ENCODE data around the gene CLK1. TPM values are rescaled to one million over a fixed set of nuclear protein-coding genes. Genes with fewer than 3 reads are reported as not detected.

The CLK1 gene
- total RNA-seq, 4 donors from 2014 or later = 187 to 265 (median 234) TPM

DNA sequence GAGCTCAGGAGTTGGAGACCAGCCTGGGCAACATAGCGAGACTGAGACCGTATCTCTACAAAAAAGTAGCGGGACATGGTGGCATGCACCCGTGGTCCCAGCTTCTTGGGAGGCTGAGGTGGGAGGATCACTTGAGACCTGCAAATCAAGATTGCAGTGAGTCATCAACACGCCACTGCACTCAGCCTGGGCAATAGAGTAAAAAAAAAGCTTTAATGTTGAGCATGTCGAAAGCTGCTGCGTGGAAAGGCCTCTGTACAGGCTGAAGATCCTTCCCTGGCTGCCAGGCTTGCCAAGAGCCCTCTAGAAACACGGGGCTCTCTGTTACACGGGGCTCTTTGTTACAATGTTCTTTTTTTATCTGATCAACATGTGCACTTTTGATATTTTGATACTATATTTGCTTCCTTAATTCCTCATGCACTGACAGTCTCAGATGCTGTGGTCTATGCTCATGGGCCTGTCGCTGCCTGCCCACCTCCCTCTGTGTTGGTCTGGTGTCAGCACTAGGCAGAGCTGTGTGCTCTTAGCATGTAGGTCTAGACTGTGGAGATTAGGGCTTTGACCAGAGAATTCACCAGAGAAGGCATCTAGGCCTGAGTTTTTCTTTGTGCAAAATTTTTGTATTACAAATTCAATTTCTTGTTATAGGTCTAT is 18.7 kb downstream of the CLK1 start:
- DNase-seq = no peak
- Histone ChIP-seq H3K9me3 (no peaks in the 10 kb centered on the region), H3K36me3 (no peaks in the 10 kb centered on the region), H3K4me1 (no peaks in the 10 kb centered on the region), H3K27me3 (no peaks in the 10 kb centered on the region), H3K27ac (no peak overlapping the region), H3K4me3 (no peak overlapping the region)
- intact Hi-C loops (cut with DNase I; ENCODE audit: low total_unique reads) = no loop called here
- TF ChIP-seq POLR2A (IDR thresholded peaks at IDR 0.05) = no peak
- TF ChIP-seq, protein P1, sequence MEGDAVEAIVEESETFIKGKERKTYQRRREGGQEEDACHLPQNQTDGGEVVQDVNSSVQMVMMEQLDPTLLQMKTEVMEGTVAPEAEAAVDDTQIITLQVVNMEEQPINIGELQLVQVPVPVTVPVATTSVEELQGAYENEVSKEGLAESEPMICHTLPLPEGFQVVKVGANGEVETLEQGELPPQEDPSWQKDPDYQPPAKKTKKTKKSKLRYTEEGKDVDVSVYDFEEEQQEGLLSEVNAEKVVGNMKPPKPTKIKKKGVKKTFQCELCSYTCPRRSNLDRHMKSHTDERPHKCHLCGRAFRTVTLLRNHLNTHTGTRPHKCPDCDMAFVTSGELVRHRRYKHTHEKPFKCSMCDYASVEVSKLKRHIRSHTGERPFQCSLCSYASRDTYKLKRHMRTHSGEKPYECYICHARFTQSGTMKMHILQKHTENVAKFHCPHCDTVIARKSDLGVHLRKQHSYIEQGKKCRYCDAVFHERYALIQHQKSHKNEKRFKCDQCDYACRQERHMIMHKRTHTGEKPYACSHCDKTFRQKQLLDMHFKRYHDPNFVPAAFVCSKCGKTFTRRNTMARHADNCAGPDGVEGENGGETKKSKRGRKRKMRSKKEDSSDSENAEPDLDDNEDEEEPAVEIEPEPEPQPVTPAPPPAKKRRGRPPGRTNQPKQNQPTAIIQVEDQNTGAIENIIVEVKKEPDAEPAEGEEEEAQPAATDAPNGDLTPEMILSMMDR (IDR thresholded peaks at IDR 0.05) = no peak

DNA sequence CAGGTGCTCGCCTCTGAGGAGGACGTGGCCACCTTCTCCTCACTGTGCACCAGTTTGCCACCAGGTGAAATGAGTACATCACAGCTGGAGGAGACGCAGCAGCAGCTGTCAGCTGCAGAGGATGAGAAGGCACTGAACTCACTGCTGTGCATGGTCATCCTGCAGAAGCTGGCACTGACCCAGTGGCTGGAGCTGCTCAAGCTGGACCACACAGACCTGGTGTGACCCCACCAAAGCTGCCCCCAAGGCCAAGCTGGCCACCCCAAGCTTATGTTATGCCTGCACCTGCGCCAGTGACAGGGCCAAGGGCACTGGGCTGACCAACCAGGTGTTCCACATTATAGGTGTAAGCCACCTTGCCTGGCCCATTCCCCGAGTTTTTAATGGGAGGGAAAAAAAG is 19.3 kb downstream of the CLK1 start:
- no peak for TF ChIP-seq POLR2A (IDR thresholded peaks at IDR 0.05)
- TF ChIP-seq, protein P1 (IDR thresholded peaks at IDR 0.05) = no peak
- no peak overlapping the region for H3K27ac ChIP-seq

DNA sequence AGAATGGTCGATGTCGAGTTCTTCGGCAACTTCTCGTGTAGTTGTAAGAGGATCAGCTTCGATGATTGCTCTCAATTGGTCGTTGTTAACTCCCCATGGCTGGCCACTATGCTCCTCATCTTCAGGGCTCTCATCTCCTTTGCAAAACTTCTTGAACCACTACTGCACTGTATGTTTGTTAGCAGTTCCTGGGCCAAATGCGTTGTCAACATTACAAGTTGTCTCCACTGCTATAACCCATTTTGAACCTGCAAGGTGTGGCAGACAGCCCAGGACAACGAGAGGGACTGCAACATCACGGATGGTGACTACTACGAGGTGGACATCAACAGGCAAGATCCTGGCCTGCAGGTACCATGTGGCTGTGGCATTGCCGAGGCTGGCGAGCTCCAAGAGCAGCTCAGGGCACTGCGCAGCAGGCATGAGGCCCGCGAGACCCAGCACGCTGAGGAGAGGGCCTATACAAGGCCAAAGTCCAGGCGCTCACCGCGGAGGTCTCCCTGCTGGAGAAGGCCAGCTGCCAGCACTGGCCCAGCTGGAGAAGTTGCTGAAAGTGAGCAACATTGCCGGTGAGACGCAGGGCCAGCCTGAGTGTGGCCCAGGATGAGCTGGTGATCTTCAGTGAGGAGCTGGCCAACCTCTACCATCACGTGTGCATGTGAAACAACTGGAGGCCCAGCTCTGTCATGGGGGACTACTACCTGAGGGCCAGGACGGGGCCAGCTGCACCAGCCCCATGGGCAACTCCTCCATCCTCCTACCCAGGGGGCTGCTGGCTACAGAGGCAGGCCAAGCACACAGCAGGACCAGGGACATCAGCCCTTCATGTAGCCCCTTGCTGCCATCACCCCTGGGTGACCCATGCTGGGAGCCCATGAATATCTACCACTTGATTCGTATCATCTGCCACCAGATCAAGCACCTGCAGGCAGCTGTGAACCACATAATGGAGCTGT is 20.2 kb downstream of the CLK1 start:
- H3K4me3 ChIP-seq = no peak overlapping the region
- no peaks in the 10 kb centered on the region for H3K36me3 ChIP-seq
- no peaks in the 10 kb centered on the region for H3K27me3 ChIP-seq
- DNase-seq = no peak
- no peaks in the 10 kb centered on the region for H3K9me3 ChIP-seq
- intact Hi-C loops (cut with DNase I; ENCODE audit: low total_unique reads) = no loop called here
- no peak overlapping the region for H3K27ac ChIP-seq
- no peaks in the 10 kb centered on the region for H3K4me1 ChIP-seq
- TF ChIP-seq, protein P1 (IDR thresholded peaks at IDR 0.05) = no peak
- no peak for TF ChIP-seq POLR2A (IDR thresholded peaks at IDR 0.05)

More for the DNA sequence above, 19.3 kb downstream of the CLK1 start:
- no peak for DNase-seq
- Histone ChIP-seq H3K27me3 (no peaks in the 10 kb centered on the region), H3K4me1 (no peaks in the 10 kb centered on the region), H3K36me3 (no peaks in the 10 kb centered on the region), H3K9me3 (no peaks in the 10 kb centered on the region), H3K4me3 (no peak overlapping the region)
- intact Hi-C loops (cut with DNase I; ENCODE audit: low total_unique reads) = no loop called here

DNA sequence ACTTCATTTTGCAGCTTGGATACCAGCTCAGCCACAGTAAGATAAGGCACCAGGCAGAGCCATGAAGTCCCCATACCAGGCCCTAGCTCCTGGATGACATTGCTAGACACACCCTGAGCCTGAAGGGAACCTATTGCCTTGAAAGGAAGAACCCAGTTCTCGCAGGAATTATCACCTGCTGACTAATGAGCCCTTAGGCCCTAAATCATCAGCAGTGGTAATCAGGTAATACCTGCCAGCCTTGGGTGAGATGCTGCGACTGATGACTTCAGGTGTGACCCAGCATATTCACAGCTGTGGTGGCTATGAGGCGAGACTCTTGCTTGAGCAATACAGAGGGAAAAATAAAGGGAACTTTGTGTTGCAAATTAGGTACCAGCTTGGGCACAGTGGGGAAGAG is 24.9 kb downstream of the CLK1 start:
- Histone ChIP-seq H3K36me3 (no peaks in the 10 kb centered on the region), H3K27ac (no peak overlapping the region), H3K9me3 (no peaks in the 10 kb centered on the region), H3K27me3 (no peaks in the 10 kb centered on the region), H3K4me1 (no peaks in the 10 kb centered on the region), H3K4me3 (no peak overlapping the region)
- intact Hi-C loops (cut with DNase I; ENCODE audit: low total_unique reads) = no loop called here
- TF ChIP-seq POLR2A (IDR thresholded peaks at IDR 0.05) = no peak
- TF ChIP-seq, protein P1 (IDR thresholded peaks at IDR 0.05) = no peak
- no peak for DNase-seq

DNA sequence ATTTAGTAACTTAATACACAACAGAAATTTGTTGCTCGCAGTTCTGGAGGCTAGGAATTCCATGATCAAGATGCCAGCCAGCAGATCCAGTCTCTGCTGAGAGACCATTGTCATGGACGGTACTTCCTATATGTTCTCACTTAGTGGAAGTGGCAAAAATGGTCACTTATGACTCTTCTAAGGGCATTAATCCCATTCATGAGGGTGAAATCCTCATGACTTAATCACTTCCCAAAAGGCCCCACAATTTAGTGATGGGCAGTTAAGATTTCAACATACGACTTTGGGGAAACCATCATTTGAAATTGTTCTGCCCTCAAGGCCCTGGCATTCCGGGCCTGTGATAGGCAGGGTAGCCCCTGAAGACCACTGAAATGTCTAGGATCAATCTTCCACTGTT is 29.8 kb downstream of the CLK1 start:
- no peak overlapping the region for H3K4me3 ChIP-seq
- H3K36me3 ChIP-seq = no peaks in the 10 kb centered on the region
- intact Hi-C loops (cut with DNase I; ENCODE audit: low total_unique reads) = no loop called here
- no peaks in the 10 kb centered on the region for H3K9me3 ChIP-seq
- H3K27me3 ChIP-seq = no peaks in the 10 kb centered on the region
- no peak overlapping the region for H3K27ac ChIP-seq
- no peak for TF ChIP-seq POLR2A (IDR thresholded peaks at IDR 0.05)
- TF ChIP-seq, protein P1 (IDR thresholded peaks at IDR 0.05) = no peak
- DNase-seq = no peak
- no peaks in the 10 kb centered on the region for H3K4me1 ChIP-seq
